ENCODE data around the gene CEP104. TPM values are rescaled to one million over a fixed set of nuclear protein-coding genes. Genes with fewer than 3 reads are reported as not detected.

CEP104 gene
- total and polyA plus RNA-seq, 10 of the 15 experiments (the other 5 are each of a cell fraction or from before 2014, with no cell fraction given) = 7.2 to 34.8 (median 19.3) TPM

DNA sequence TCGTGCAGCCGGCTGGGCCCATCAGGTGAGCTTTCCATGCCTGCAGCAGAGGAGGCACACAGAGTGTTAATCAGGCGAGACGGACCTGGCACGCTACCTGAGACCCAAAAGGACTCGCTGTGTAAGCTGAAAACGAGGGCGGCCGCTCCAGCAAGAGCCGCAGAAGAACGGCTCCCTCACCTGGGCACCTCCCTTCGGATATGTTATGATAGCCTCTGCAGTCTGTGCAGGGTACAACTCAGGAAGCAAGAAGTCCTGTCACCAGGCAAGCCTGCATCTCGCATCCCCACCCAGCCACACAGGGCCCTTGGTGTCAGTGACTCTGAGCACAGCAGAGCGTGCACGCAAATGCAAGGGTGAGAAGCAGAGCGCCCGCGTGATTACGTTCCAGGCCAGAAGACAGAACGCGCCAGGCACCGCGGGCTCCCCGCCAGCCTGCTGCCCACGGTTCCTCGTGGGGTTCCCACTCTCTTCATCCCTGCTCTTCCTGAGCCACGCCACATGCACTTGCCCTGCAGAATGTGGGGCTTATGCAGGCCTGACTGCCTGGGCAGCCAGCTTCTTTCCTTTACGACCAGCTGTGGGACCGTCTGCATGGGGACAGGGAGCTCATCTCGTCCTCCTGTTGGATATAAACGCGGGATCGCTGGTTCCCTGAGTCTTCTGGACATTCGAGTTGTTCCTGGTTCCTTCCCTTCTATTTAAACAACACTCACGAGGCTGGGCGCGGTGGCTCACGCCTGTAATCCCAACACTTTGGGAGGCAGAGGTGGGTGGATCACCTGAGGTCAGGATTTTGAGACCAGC, 40.5 kb downstream of the CEP104 start:
- Histone ChIP-seq H3K4me2 (ENCODE audit: control insufficient read depth, insufficient read depth) (no peak overlapping the region), H4K20me1 (ENCODE audit: control insufficient read depth, insufficient read depth) (no peaks in the 10 kb centered on the region), H3K9me3 (replicated peaks; ENCODE audit: control insufficient read depth, insufficient read depth, low read length) (no peaks in the 10 kb centered on the region), H2AFZ (ENCODE audit: control insufficient read depth, low read depth, low read length) (no peak overlapping the region), H3K79me2 (ENCODE audit: control insufficient read depth, insufficient read depth, low read length) (no peaks in the 10 kb centered on the region), H3K36me3 (ENCODE audit: control insufficient read depth in 2 of 2, insufficient read depth in 2 of 2, low read length in 1 of 2) (no peaks in the 10 kb centered on the region; a peak in 3 of 4 replicates), H3K27ac (ENCODE audit: control insufficient read depth, insufficient read depth) (no peak overlapping the region), H3K4me1 (ENCODE audit: control insufficient read depth, insufficient read depth, low read length) (no peaks in the 10 kb centered on the region), H3K9ac (ENCODE audit: control insufficient read depth, insufficient read depth, low read length) (no peak overlapping the region), H3K27me3 (replicated peaks in 1 of 2; ENCODE audit: control insufficient read depth in 2 of 2, insufficient read depth in 2 of 2, low read length in 1 of 2) (no peaks in the 10 kb centered on the region), H3K4me3 (no peak overlapping the region)
- WGBS (ENCODE audit: insufficient coverage, insufficient replicate concordance, low lambda C conversion rate, missing lambda C conversion rate) = 94% methylated on average over 38 of the region's 38 CpGs
- FAIRE-seq (no peak), DNase-seq (ENCODE audit: low read depth, low spot score) (no peak), ATAC-seq (no peak)
- intact Hi-C loops (cut with micrococcal nuclease; ENCODE audit: unreplicated experiment) = no loop called here
- ChIA-PET POLR2A (no interaction called here), RAD21 (ENCODE audit: unreplicated experiment) (no interaction called here), CTCF (no interaction called here), SMC1A (ENCODE audit: uncharacterized antibody, unreplicated experiment) (no interaction called here)
- BruUV-seq (replicated peaks) = no TSS peak
- TF ChIP-seq, protein P1, sequence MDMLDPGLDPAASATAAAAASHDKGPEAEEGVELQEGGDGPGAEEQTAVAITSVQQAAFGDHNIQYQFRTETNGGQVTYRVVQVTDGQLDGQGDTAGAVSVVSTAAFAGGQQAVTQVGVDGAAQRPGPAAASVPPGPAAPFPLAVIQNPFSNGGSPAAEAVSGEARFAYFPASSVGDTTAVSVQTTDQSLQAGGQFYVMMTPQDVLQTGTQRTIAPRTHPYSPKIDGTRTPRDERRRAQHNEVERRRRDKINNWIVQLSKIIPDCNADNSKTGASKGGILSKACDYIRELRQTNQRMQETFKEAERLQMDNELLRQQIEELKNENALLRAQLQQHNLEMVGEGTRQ (IDR thresholded peaks at IDR 0.05; ENCODE audit: borderline replicate concordance, low read depth, low read length) = no peak
- no peak for TF ChIP-seq YY1 (IDR thresholded peaks at IDR 0.05; ENCODE audit: low read depth, low read length)
- TF ChIP-seq, protein P2, sequence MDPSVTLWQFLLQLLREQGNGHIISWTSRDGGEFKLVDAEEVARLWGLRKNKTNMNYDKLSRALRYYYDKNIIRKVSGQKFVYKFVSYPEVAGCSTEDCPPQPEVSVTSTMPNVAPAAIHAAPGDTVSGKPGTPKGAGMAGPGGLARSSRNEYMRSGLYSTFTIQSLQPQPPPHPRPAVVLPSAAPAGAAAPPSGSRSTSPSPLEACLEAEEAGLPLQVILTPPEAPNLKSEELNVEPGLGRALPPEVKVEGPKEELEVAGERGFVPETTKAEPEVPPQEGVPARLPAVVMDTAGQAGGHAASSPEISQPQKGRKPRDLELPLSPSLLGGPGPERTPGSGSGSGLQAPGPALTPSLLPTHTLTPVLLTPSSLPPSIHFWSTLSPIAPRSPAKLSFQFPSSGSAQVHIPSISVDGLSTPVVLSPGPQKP (IDR thresholded peaks at IDR 0.05; ENCODE audit: low read depth, low read length) = no peak
- no peak for TF ChIP-seq EZH2 (IDR thresholded peaks at IDR 0.05; ENCODE audit: borderline replicate concordance, control insufficient read depth, low read depth, low read length)
- no peak for TF ChIP-seq SMAD5 (IDR thresholded peaks at IDR 0.05; ENCODE audit: low read depth)
- no peak for TF ChIP-seq MTA2 (IDR thresholded peaks at IDR 0.05; ENCODE audit: low read depth)
- TF ChIP-seq, protein P3, sequence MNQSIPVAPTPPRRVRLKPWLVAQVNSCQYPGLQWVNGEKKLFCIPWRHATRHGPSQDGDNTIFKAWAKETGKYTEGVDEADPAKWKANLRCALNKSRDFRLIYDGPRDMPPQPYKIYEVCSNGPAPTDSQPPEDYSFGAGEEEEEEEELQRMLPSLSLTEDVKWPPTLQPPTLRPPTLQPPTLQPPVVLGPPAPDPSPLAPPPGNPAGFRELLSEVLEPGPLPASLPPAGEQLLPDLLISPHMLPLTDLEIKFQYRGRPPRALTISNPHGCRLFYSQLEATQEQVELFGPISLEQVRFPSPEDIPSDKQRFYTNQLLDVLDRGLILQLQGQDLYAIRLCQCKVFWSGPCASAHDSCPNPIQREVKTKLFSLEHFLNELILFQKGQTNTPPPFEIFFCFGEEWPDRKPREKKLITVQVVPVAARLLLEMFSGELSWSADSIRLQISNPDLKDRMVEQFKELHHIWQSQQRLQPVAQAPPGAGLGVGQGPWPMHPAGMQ (IDR thresholded peaks at IDR 0.05; ENCODE audit: borderline replicate concordance) = no peak
- TF ChIP-seq, protein P4, sequence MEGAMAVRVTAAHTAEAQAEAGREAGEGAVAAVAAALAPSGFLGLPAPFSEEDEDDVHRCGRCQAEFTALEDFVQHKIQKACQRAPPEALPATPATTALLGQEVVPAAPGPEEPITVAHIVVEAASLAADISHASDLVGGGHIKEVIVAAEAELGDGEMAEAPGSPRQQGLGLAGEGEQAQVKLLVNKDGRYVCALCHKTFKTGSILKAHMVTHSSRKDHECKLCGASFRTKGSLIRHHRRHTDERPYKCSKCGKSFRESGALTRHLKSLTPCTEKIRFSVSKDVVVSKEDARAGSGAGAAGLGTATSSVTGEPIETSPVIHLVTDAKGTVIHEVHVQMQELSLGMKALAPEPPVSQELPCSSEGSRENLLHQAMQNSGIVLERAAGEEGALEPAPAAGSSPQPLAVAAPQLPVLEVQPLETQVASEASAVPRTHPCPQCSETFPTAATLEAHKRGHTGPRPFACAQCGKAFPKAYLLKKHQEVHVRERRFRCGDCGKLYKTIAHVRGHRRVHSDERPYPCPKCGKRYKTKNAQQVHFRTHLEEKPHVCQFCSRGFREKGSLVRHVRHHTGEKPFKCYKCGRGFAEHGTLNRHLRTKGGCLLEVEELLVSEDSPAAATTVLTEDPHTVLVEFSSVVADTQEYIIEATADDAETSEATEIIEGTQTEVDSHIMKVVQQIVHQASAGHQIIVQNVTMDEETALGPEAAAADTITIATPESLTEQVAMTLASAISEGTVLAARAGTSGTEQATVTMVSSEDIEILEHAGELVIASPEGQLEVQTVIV (IDR thresholded peaks at IDR 0.05; ENCODE audit: borderline replicate concordance, partially characterized antibody) = no peak
- no peak for TF ChIP-seq ASH2L (IDR thresholded peaks at IDR 0.05; ENCODE audit: borderline replicate concordance, low read depth)
- no peak for TF ChIP-seq YBX1 (IDR thresholded peaks at IDR 0.05)
- TF ChIP-seq, protein P5, sequence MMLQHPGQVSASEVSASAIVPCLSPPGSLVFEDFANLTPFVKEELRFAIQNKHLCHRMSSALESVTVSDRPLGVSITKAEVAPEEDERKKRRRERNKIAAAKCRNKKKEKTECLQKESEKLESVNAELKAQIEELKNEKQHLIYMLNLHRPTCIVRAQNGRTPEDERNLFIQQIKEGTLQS (IDR thresholded peaks at IDR 0.05; ENCODE audit: borderline replicate concordance, extremely low read depth, low read depth, low read length) = no peak
- TF ChIP-seq NFYA (IDR thresholded peaks at IDR 0.05; ENCODE audit: borderline replicate concordance, low read depth, low read length) = no peak
- TF ChIP-seq NFXL1 (IDR thresholded peaks at IDR 0.05; ENCODE audit: borderline replicate concordance) = no peak
- no peak for TF ChIP-seq CREB1 (IDR thresholded peaks at IDR 0.05; ENCODE audit: low read depth)
- no peak for TF ChIP-seq POLR2AphosphoS5 (IDR thresholded peaks at IDR 0.05; ENCODE audit: low read length)
- TF ChIP-seq, protein P6, sequence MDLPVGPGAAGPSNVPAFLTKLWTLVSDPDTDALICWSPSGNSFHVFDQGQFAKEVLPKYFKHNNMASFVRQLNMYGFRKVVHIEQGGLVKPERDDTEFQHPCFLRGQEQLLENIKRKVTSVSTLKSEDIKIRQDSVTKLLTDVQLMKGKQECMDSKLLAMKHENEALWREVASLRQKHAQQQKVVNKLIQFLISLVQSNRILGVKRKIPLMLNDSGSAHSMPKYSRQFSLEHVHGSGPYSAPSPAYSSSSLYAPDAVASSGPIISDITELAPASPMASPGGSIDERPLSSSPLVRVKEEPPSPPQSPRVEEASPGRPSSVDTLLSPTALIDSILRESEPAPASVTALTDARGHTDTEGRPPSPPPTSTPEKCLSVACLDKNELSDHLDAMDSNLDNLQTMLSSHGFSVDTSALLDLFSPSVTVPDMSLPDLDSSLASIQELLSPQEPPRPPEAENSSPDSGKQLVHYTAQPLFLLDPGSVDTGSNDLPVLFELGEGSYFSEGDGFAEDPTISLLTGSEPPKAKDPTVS (IDR thresholded peaks at IDR 0.05; ENCODE audit: low read depth, low read length) = no peak
- in situ Hi-C loops (cut with MboI) = no loop called here
